Left ventricle myocardium superior (tissue), 1 donor: ENCODE measurements around the gene LILRB4. TPM values are rescaled to one million over a fixed set of nuclear protein-coding genes. Genes with fewer than 3 reads are reported as not detected.
"Not testable (repeated sequence)": the region's sequence is repeated elsewhere in the genome, so short reads cannot be mapped to it uniquely, and the experiment has no call there.

Experiments used
- ATAC-seq: fragments of 200-7000 bp; cut with Tn5 transposase; one replicate; pipeline ENCODE4 v1.9.1; 2020; ENCODE audit warnings: mild to moderate bottlenecking, moderate library complexity
- DNase-seq: peaks from one replicate; pipeline ENCODE4 v3.0.0-alpha.2; 2020
- intact Hi-C: fragments of 100-400 bp; cut with micrococcal nuclease; formaldehyde crosslinking; loops from one replicate; pipeline ENCODE4 v1.11.0; 2022
- total RNA-seq: library from RNA; stranded (reverse); fragmentation: NEBNext Ultra II Directional; extraction: Animal tissue kit (Norgen Biotek cat#: 25700); gene quantifications from one replicate; pipeline ENCODE4 v1.2.1, GENCODE V29; 2021
- donor health status: DM: no; HTN: yes; CAD: no; lungs with severe emphysema.

LILRB4 gene
- total RNA-seq, 1 donor from 2014 or later = 3.3 TPM

DNA sequence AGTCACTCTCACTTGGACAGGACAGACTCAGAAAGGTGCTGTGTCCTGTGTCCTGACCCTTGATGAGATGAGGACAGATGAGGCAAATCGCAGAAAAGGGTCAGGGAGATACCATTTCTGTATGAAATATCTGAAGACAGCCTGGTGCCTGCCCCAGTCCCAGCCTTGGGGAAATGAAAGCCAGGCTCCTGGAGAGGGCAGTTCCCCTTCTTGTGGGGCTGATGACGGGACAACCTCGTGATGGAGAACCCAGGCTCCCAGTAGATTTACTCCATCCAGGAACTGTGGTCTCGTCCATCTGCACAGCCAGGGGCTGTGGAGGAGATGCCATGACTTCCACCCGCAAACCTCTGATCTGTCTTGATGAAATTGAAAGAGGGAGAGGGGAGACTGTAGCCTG, 18.7 kb upstream of the LILRB4 start:
- intact Hi-C loops = no loop called here
- peak; percentile 83 for ATAC-seq
- DNase-seq = no peak

DNA sequence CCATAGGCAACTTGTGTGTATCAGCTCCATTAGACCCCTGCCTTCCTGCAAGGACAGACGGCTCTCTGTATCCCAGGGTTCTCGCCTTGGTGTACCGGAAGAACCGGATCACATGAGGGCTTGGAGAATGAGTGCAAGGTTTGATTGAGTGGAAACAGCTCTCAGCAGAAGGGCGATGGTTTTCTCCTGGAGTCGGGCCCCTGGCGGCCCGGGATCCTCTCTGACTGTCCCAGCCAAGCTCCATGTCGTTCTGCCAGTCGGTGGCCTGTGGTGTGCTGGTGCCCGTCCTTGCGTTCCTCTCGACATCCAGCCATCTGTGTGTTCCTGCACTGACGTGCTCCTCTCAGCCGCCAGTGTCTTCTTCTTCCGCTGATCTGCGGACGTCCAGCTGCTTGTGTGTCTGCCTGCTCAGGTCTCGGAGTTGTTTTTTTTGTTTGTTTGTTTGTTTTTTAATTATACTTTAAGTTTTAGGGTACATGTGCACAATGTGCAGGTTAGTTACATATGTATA, 16.4 kb upstream of the LILRB4 start:
- DNase-seq (no peak), ATAC-seq (no peak)
- intact Hi-C loops = no loop called here

DNA sequence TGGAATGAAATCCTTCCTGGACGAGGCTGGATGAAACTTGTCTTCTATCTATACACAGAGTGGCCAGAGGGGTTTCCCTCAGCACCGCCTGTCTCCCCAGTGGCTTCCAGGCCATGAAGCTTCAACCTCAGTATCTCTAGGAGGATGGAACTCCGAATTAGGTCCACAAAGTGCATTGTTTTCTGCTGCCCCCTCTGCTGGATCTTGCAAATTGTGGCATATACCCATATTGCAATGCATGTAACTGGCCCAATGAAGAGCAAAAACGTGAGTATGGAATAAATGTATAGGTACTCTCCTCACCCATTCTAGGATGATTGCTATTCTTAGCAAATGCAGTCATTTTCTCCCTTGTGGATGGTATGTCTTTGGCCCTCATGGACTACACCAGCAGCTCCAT, 14.7 kb upstream of the LILRB4 start:
- DNase-seq (no peak), ATAC-seq (no peak)
- intact Hi-C loops = no loop called here

DNA sequence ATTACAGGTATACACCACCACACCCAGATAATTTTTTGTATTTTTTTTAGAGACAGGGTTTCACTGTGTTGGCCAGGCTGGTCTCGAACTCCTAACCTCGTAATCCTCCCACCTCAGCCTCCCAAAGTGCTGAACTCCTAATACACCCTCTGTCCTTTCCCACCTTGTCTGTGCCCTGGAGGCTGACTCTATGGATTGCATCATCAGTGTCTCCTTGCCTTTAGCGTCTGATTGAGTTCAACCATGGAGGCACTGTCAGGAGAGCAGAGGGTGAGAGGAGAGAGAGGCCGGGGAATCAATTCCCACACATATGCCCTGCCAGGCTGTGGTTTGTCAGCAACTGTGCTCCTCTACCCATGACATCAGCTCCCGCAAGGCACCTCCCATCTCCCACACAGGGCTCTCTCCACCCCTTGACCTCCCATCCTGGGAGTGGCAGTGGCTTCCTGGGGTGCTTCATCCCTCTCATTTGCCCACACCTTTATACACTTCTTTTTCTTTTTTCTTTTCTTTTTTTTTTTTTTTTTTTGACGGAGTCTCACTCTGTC, 12.6 kb upstream of the LILRB4 start:
- no peak for DNase-seq
- intact Hi-C loops = no loop called here
- ATAC-seq = no peak

DNA sequence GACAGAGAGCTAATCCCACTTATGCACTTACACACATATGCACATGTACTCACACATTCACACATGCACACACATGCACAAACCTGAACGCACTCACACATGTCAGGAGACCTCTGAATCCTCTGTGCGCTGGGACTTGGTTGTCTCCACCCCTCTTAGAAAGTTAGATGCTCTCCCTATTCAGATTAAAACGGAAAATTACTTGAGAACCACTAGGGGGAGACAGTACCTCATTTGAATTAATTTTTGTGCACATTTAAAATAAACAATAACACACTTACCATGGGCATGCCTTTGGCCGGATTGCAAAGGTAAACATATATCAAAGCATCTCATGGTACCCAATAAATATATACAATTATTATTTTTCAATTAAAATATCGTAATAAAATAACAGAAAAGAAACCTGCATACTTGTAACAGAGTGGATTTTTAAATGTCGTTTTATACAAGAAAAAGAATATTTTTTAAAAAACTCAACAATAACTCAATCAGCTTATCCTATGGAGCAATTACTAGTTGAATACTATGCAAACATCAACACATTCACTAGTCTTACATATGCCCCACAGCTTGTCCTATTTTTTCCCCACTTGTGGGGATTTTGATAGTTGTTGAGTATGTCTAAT, 9.5 kb upstream of the LILRB4 start:
- ATAC-seq = no peak
- no peak for DNase-seq
- intact Hi-C loops = no loop called here

DNA sequence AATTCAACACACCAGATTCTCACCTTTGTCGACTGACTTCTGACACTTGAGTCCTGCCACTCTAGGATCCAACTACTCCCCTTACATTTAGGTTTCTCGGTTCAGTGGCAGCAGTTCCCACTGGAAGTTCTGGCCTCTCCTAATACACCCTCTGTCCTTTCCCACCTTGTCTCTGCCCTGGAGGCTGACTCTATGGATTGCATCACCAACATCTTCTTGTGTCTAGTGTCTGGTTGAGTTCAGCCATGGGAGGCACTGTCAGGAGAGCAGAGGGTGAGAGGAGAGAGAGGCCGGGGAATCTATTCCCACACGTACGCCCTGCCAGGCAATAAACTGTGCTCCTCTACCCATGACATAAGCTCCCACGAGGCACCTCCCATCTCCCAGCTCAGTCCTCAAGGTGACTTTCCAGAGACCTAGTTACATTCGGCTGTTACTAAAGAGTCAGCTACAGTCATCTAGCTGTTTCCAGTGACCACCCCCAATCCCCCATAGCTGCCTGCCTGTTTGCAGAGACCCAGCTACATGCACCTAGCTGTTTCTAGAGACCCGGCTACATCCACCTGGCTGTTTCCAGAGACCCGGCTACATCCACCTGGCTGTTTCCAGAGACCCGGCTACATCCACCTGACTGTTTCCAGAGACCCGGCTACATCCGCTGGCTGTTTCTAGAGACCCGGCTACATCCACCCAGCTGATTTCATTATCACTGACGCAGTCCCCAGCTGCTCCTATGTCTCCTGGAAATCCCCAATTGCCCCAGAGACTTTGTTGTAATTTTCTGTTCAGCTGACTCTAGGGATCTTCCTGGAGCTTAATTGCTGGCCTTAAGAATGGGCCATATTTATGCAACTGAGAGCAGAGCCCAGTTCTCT, 8.1 kb upstream of the LILRB4 start:
- intact Hi-C loops = no loop called here
- ATAC-seq (no peak), DNase-seq (no peak)

DNA sequence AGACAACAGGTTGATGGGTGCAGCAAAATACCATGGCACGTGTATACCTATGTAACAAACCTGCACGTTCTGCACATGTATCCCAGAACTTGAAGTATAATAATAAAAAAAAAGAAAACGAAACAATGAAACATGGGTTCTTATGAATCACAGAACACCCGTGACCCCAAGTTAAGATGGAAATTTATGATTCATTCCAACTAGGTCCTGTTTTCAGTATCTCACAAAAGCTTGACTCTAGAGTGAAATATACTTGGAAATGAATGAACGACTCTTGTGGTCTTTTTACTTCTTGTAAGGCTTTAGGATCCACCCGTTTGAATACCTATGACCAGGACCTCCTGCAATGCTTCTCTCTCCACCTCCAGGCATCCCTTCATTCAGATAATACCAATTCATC, 3.5 kb upstream of the LILRB4 start:
- no peak for DNase-seq
- ATAC-seq = no peak
- intact Hi-C loops = no loop called here

DNA sequence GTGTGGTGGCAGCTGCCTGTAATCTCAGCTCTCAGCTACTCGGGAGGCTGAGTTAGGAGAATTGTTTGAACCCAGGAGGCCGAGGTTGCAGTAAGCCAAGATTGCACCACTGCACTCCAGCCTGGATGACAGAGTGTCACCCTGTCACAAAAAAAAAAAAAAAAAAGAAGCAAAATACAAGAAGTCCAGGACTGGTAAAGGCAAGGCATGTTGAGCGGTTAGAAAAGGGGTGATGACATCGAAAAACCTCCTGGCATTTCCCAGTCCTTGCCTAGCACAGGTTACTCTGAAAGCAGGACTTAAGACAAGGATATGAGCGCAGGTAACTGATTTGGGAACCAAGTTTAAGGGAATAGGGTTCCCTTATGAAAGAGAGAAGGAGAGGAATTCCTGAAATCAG, 2.5 kb upstream of the LILRB4 start:
- intact Hi-C loops = no loop called here
- ATAC-seq = peak; percentile 28
- no peak for DNase-seq

DNA sequence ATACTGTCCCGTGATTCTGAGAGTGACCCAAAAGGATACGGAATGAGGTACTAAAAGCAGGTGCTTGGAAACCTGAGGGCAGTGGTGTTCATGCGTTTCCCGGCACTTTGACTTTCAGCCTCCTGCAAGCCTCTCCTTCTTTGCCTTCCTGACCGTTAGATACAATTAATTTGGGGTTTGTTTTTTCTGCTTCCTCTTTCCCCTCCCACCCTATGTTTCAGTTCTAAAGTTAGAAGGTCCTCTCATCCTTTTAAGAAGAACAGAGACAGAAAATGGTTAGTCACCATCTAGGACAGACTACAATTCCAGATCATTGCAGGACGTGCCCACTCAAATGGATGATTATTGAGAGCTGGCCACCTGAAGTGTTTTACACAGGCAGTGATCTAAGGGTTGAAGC, 1.8 kb upstream of the LILRB4 start:
- ATAC-seq (peak; percentile 38), DNase-seq (no peak)
- intact Hi-C loops = no loop called here

DNA sequence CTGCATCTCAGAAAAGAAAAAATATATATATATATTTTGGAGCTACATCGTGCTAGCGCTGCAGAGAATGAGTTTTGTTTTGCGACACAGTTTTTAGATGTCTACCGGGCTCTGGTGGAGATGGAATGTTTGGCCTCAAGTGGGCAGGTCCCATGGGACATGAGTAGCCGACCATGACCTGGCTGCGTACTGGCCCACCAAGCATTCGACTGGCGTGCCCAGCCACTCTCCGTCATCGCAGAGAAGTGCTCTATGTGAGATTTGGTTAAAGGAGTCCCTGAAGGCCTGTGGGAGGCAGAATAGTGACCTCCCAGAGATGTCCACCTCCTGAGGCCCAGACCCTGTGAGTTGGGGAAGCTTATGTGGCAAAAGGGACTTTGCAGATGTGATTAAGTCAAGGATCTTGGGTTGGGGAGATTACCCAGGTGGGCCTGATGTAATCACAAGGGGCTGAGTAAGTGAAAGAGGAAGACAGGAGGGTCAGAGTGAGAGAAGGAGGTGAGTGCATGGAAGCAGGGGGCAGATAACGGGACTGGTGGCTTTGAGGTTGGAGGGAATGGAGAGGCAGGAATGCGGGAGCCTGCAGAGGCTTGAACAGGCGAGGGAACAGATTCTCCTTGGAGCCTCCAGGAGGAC, 821 bp upstream of the LILRB4 start:
- no peak for ATAC-seq
- intact Hi-C loops = no loop called here
- DNase-seq = no peak

DNA sequence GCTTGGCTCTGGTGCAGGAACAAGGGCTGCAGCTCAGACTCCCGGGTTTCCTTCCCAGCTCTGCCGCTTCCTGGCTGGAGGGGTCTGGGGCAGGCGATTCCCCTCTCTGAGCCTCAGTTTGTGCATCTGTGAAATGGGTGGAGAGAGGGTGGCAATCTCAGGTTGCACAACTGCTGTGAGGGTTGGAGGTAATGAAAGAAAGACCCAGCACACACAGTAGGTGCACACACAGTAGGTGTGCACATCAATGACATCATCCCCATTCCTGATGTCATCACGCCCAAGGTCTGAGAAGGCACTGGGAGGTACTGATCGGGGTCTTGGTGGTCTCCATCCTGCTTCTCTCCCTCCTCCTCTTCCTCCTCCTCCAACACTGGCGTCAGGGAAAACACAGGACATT, 2.7 kb downstream of the LILRB4 start:
- intact Hi-C loops = no loop called here
- DNase-seq = no peak
- no peak for ATAC-seq

DNA sequence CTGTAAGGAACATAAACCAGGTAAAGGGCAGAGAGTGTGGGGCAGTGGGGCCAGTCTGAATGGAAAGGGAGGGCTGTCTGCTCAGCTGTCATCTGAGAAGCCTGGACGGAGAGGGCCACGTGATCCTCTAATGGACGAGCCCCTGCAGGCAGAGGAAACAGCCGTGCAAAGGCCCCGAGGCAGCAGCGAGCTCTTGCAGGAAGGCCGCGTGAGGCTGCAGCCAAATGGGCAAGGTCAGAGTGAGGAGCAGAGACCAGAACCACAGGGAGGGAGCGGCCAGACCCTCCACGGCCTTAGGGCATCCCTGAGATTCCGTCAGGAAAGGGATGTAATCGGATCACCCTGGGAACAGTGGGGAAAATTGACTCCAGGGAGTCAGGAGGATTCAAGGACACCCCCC, 4.4 kb downstream of the LILRB4 start:
- intact Hi-C loops = no loop called here
- DNase-seq (no peak), ATAC-seq (no peak)

DNA sequence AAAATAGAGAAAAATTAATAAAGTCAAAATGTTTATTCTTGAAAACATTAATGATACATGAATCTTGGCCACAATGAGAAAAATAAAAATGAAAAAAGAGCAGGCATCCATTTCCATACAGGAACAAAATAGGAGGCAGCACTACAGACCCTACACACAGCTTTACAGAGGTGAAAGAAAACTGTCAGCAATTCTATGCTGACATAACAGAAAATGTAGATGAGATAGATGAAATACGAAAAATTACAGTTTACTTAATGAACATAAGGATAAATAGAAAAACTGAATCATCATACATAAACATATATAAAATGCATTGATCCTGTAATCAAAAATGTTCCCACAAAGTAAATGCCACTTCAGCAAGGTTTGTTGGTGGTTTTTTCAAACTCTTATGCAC, 5.6 kb downstream of the LILRB4 start:
- DNase-seq = no peak
- intact Hi-C loops = no loop called here
- ATAC-seq = no peak

DNA sequence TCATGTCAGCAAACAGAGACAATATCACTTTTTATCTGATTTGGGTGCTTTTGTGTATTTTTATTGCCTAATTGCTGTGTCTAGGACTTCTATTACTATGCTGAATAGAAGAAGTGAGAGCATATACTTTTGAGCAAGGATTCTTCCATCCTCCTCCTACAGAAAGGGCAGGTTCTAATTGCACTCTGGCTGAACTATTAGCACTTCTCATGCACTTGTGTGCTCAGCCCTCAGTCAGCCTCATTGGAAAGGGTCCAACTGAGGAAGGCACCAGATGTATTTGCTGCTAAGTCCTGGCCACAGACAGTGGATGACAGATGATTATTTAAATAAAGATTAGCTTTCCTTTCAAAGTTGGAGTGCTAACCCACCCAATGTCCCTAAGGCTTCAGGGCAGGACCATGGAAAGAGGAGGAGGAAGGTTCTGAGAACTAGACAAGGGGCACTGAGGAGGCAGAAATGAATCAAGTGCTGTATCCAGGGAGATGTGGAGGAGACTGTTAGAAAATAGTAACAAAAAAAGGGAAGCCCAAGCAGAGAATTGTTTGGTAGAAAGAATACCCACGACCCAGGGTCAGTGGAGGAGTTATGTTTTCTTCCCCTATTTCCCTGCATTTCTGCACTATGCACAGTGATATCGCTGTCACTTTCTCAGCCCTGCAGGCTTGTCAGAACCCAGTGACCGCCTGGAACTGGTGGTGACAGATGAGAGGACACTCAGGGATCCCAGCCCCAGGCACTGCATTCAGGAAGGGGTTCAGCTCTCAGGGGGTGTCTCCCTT, 8.0 kb downstream of the LILRB4 start:
- intact Hi-C loops = no loop called here
- DNase-seq (no peak), ATAC-seq (peak; percentile 50)

DNA sequence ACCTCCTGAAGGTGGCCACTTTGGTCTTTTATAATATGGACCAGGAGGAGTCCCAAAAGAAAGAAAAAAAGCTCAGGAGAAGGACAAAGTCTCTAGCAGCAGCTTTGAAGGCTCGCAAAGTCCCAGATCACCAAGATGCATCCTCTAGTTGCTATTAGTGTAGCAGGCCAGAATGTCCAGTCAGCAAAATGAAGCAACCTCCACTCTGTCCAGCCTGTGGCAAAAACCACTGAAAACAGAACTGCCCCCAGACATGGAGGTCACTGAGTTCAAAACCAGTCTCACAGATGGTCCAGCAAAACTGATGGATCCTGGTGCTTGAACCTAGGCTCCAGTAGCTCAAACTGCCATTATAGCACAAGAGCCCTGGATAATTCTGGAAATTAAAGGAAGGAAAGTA, 10.4 kb downstream of the LILRB4 start:
- peak; percentile 49 for ATAC-seq
- intact Hi-C loops = no loop called here

DNA sequence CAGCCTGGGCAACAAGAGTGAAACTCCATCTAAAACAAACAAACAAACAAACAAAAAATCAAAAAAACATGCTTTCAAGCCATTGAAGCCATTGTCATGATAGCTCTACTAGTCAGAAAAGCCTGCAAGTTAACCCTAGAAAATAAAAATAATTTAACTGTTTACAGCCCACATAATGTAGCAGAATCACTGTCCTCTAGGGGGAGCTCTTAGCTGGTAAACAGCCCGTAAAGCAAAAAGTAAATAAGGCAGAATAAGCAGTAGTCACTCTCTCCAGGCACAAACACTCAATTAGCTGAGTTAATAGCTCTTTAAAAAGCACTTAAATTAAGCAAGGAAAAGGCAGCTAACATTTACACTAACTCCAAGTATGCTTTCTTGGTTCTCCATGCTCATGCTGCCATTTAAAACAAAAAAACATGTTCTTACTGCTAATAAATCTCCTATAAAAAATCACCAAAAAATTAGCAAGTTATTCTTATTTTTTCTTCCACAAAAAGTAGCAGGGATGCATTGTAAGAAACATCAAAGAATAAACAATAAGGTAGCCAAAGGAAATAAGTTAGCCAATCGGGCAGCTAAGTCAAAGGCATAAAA, 11.3 kb downstream of the LILRB4 start:
- no peak for ATAC-seq
- intact Hi-C loops = no loop called here
- no peak for DNase-seq

More for the DNA sequence above, 10.4 kb downstream of the LILRB4 start:
- DNase-seq = no peak

DNA sequence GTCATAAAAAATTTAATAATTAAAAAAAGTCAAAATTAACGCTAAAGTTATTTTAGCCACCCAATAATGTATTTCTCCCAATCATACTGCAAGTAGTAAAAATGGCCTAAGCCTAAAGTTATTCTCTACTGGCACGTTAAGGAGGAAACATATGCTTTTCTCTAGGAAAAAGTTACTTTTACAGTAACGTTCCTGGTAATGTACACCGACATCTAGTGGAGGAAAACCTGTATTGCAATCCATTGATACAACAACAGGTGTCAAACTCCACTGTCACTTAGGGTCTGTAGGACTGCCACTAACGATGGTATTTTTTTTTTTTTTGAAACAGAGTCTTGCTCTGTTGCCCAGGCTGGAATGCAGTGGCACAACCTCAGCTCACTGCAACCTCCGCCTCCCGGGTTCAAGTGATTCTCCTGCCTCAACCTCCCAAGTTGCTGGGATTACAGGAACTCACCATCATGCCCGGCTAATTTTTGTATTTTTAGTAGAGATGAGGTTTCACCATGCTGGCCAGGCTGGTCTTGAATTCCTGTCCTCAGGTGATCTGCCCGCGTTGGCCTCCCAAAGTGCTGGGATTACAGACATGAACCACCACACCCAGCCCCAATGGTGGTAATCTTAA, 13.5 kb downstream of the LILRB4 start:
- DNase-seq, intact Hi-C loops, ATAC-seq: not testable (repeated sequence)

DNA sequence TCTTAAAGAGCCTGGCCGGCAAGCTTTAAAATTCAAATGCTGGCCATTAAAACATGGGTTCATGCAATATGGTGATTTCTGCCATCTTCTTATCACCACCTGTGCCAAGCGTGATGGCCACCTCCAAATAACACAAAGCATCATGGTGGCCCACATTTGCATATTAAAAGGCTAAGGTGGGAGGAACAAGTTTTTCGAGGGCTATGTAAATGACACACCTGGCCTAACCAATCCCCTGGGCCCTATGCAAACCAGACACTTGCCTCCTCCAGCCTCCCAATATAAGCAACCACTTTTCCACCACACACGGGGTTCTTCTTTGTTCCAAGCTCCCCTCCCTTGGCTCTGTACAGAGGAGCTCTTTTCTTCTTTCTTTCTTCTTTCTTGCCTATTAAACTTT, 14.4 kb downstream of the LILRB4 start:
- intact Hi-C loops = no loop called here
- ATAC-seq (no peak), DNase-seq (no peak)
